ENCODE measurements around the gene TTC13. TPM values are rescaled to one million over a fixed set of nuclear protein-coding genes. Genes with fewer than 3 reads are reported as not detected.

Gene TTC13
- total and polyA plus RNA-seq, 10 donors, result 16.2 to 86.6 (median 38.8) TPM

DNA sequence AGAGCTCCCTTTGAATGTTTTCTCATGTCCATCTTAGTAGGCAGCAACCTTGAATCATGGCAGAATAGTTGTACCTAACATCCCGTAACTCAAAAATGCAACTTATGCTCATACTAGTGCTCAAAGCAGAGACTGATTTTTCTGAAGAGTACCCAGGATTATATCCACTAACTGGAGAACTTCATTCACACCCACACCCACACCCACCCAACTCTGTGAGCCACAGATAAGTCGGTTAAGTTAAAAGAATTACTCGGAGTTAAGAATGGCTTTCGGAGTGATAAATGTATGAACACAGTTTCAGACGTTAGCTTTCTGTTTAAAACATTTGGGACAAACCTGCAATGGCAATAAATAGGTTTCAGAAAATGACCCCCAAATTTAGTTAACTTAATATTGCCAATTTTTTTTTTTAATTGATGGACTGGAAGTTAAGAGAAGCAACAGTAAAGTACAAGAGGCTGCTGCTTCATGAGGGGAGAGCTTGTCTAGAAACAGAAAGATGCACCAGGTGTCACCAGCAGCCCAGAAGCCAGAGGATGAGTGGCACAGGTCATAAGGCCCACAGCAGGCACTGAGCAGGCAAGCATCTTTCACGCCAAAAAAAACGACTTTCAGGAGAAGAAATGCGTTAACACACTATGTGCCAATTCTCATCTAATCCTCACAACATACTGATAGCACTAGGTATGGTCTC lies 61.9 kb downstream of the TTC13 start:
- intact Hi-C loops (cut with DNase I; ENCODE audit: low total_unique reads), result loop anchor here (10.0 kb wide), 1 partner anchor 178 kb away; no protein-coding TSS in a partner anchor
- H3K4me3 ChIP-seq, result no peak overlapping the region
- H3K36me3 ChIP-seq, result peaks cover 0 to 100% (median 64%) of the 10 kb centered on the region in 6 donors
- H3K27me3 ChIP-seq (replicated peaks in 1 of 7), result no peaks in the 10 kb centered on the region
- TF ChIP-seq, protein P1, sequence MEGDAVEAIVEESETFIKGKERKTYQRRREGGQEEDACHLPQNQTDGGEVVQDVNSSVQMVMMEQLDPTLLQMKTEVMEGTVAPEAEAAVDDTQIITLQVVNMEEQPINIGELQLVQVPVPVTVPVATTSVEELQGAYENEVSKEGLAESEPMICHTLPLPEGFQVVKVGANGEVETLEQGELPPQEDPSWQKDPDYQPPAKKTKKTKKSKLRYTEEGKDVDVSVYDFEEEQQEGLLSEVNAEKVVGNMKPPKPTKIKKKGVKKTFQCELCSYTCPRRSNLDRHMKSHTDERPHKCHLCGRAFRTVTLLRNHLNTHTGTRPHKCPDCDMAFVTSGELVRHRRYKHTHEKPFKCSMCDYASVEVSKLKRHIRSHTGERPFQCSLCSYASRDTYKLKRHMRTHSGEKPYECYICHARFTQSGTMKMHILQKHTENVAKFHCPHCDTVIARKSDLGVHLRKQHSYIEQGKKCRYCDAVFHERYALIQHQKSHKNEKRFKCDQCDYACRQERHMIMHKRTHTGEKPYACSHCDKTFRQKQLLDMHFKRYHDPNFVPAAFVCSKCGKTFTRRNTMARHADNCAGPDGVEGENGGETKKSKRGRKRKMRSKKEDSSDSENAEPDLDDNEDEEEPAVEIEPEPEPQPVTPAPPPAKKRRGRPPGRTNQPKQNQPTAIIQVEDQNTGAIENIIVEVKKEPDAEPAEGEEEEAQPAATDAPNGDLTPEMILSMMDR (IDR thresholded peaks at IDR 0.05 in 8 of 11, conservative IDR thresholded peaks at IDR 0.05 in 3 of 11), result no peak
- TF ChIP-seq POLR2A (IDR thresholded peaks at IDR 0.05) (no peak), POLR2AphosphoS5 (IDR thresholded peaks at IDR 0.05) (no peak)
- H3K27ac ChIP-seq, result no peak overlapping the region
- WGBS, 5 donors, result 87 to 95% (median 92%) methylated on average over 8 of the region's 8 CpGs
- peaks cover 0 to 6% (median 0%) of the 10 kb centered on the region in 6 donors for H3K4me1 ChIP-seq
- no peaks in the 10 kb centered on the region for H3K9me3 ChIP-seq
- no peak for DNase-seq

- Histone ChIP-seq H3K36me3 (peaks cover 0 to 100% (median 67%) of the 10 kb centered on the region in 6 donors), H3K27me3 (replicated peaks in 1 of 7) (no peaks in the 10 kb centered on the region), H3K27ac (no peak overlapping the region), H3K9me3 (no peaks in the 10 kb centered on the region), H3K4me1 (peaks cover 0 to 6% (median 0%) of the 10 kb centered on the region in 6 donors), H3K4me3 (no peak overlapping the region)
- no peak for DNase-seq
- TF ChIP-seq, protein P1 (IDR thresholded peaks at IDR 0.05 in 8 of 11, conservative IDR thresholded peaks at IDR 0.05 in 3 of 11), result no peak
- TF ChIP-seq POLR2A (IDR thresholded peaks at IDR 0.05) (no peak), POLR2AphosphoS5 (IDR thresholded peaks at IDR 0.05) (no peak)
- intact Hi-C loops (cut with DNase I; ENCODE audit: low total_unique reads), result loop anchor here (10.0 kb wide), 1 partner anchor 180 kb away; no protein-coding TSS in a partner anchor
These were observed 63.6 kb downstream of the TTC13 start for GRCh38 chr1:230915078-230915477.

GRCh38 chr1:230913496-230913895 lies 65.2 kb downstream of the TTC13 start:
- intact Hi-C loops (cut with DNase I; ENCODE audit: low total_unique reads), result loop anchor here (10.0 kb wide), 1 partner anchor 181 kb away; no protein-coding TSS in a partner anchor
- TF ChIP-seq POLR2A (IDR thresholded peaks at IDR 0.05) (no peak), POLR2AphosphoS5 (IDR thresholded peaks at IDR 0.05) (no peak)
- TF ChIP-seq, protein P1 (IDR thresholded peaks at IDR 0.05 in 8 of 11, conservative IDR thresholded peaks at IDR 0.05 in 3 of 11), result no peak
- H3K27me3 ChIP-seq (replicated peaks in 1 of 7), result no peaks in the 10 kb centered on the region
- H3K4me3 ChIP-seq, result no peak overlapping the region
- no peak overlapping the region for H3K27ac ChIP-seq
- H3K36me3 ChIP-seq, result peaks cover 0 to 100% (median 70%) of the 10 kb centered on the region in 6 donors
- DNase-seq, result no peak
- H3K4me1 ChIP-seq, result peaks cover 0 to 6% (median 0%) of the 10 kb centered on the region in 6 donors
- H3K9me3 ChIP-seq, result no peaks in the 10 kb centered on the region
- 84 to 90% (median 88%) methylated on average over 2 of the region's 2 CpGs for WGBS, 5 donors

DNA sequence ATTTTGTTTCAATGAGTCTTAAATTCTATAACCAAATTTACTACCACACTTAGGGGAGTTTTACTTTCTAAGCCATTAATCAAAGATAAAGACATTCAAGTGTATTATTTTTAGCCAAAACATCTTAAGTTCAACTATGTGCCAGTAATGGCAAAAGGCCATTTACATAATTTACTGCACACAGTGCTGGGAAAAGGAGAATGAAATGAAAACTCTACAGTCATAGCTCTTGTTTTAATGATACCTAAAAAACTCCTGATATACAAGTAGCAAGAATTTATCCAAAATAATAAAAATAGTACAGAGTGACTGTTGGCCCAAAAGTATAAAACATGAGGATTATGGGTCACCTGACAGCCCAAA lies 67.9 kb downstream of the TTC13 start:
- intact Hi-C loops (cut with DNase I; ENCODE audit: low total_unique reads), result loop anchor here (10.0 kb wide), 1 partner anchor 184 kb away; no protein-coding TSS in a partner anchor
- DNase-seq, result no peak
- Histone ChIP-seq H3K36me3 (peaks cover 3 to 100% (median 88%) of the 10 kb centered on the region in 6 donors), H3K27me3 (replicated peaks in 1 of 7) (no peaks in the 10 kb centered on the region), H3K4me1 (no peaks in the 10 kb centered on the region), H3K9me3 (no peaks in the 10 kb centered on the region), H3K27ac (no peak overlapping the region), H3K4me3 (no peak overlapping the region)
- TF ChIP-seq, protein P1 (IDR thresholded peaks at IDR 0.05 in 8 of 11, conservative IDR thresholded peaks at IDR 0.05 in 3 of 11), result no peak
- TF ChIP-seq POLR2AphosphoS5 (IDR thresholded peaks at IDR 0.05) (no peak), POLR2A (IDR thresholded peaks at IDR 0.05) (no peak)

All from spleen (tissue), 11 donors.